Uterus (tissue), 4 donors: ENCODE measurements around the gene CYP2C19. TPM values are rescaled to one million over a fixed set of nuclear protein-coding genes. Genes with fewer than 3 reads are reported as not detected.

Experiments used
- DNase-seq, 2 donors: peaks; one replicate each; pipeline ENCODE4 v3.0.0-alpha.2; 2019 to 2020
- H3K27ac ChIP-seq, 2 donors: fragments of 200-600 bp; sonication (generic); 1 replicate in 1 of 2; 2 replicates in 1 of 2; pipeline ENCODE4 v1.5.1; 2016 to 2018
- H3K27me3 ChIP-seq, 2 donors: fragments of 200-600 bp; sonication (generic); one replicate each; pipeline ENCODE4 v1.5.1; 2018 to 2019; ENCODE audit warnings: control low read depth in 1 of 2
- H3K36me3 ChIP-seq, 2 donors: fragments of 200-600 bp; sonication (generic); one replicate each; pipeline ENCODE4 v1.5.1; 2019; ENCODE audit warnings: control low read depth in 1 of 2
- H3K4me1 ChIP-seq, 2 donors: fragments of 200-600 bp; sonication (generic); one replicate each; pipeline ENCODE4 v1.5.1; 2018 to 2019; ENCODE audit warnings: control low read depth in 1 of 2
- H3K4me3 ChIP-seq, 2 donors: fragments of 200-600 bp; sonication (generic); 1 replicate in 1 of 2; 2 replicates in 1 of 2; pipeline ENCODE4 v1.5.1; 2018 to 2019; ENCODE audit warnings: mild to moderate bottlenecking in 1 of 2
- H3K9me3 ChIP-seq, 2 donors: fragments of 200-600 bp; sonication (generic); one replicate each; pipeline ENCODE4 v1.5.1; 2019; ENCODE audit warnings: control low read depth in 1 of 2
- CTCF ChIP-seq, 4 experiments: fragments of 200-600 bp in 2 of 4; fragments of 450-650 bp in 2 of 4; sonication (generic) in 2 of 4; IDR thresholded peaks; one replicate each; pipeline ENCODE4 v1.5.1; 2016 to 2019; ENCODE audit warnings: antibody characterized with exemption in 4 of 4, mild to moderate bottlenecking in 2 of 4, moderate library complexity in 1 of 4
- POLR2A ChIP-seq, 2 donors: fragments of 450-650 bp; IDR thresholded peaks; one replicate each; pipeline ENCODE4 v1.6.1; 2016; ENCODE audit warnings: antibody characterized with exemption in 2 of 2, mild to moderate bottlenecking in 1 of 2, moderate library complexity in 1 of 2
- intact Hi-C: fragments of 100-400 bp; cut with DNase I; formaldehyde crosslinking; loops from one replicate; pipeline ENCODE4 v1.15.1; 2023; ENCODE audit warnings: low total_unique reads
- total RNA-seq, 4 donors: library from RNA; depleted of rRNA in 3 of 4; stranded (reverse); fragments of >200 nt in 3 of 4; gene quantifications; one replicate each; pipeline versions ENCODE4 v1.1.0 to v1.2.4, GENCODE V29; 2014 to 2023
- donor health status: DM: yes; HTN: yes; CAD: no.

CYP2C19 gene
- total RNA-seq, 4 donors from 2014 or later = 0.14 TPM; not detected in 3

GRCh38 chr10:94850766-94851165 lies 88.3 kb downstream of the CYP2C19 start:
- Histone ChIP-seq H3K4me1 (no peaks in the 10 kb centered on the region), H3K36me3 (no peaks in the 10 kb centered on the region), H3K27me3 (no peaks in the 10 kb centered on the region), H3K4me3 (no peak overlapping the region), H3K9me3 (no peaks in the 10 kb centered on the region), H3K27ac (no peak overlapping the region)
- no peak for DNase-seq
- intact Hi-C loops = no loop called here
- TF ChIP-seq CTCF (IDR thresholded peaks at IDR 0.05) (no peak), POLR2A (IDR thresholded peaks at IDR 0.05) (no peak)

- intact Hi-C loops = no loop called here
- Histone ChIP-seq H3K9me3 (no peaks in the 10 kb centered on the region), H3K36me3 (no peaks in the 10 kb centered on the region), H3K4me1 (no peaks in the 10 kb centered on the region), H3K4me3 (no peak overlapping the region), H3K27me3 (no peaks in the 10 kb centered on the region), H3K27ac (no peak overlapping the region)
- no peak for DNase-seq
- TF ChIP-seq CTCF (IDR thresholded peaks at IDR 0.05) (no peak), POLR2A (IDR thresholded peaks at IDR 0.05) (no peak)
Measured at GRCh38 chr10:94851263-94851662, 88.8 kb downstream of the CYP2C19 start.

- Histone ChIP-seq H3K9me3 (no peaks in the 10 kb centered on the region), H3K4me3 (no peak overlapping the region), H3K4me1 (no peaks in the 10 kb centered on the region), H3K27me3 (no peaks in the 10 kb centered on the region), H3K27ac (no peak overlapping the region), H3K36me3 (no peaks in the 10 kb centered on the region)
- intact Hi-C loops = no loop called here
- TF ChIP-seq CTCF (IDR thresholded peaks at IDR 0.05) (no peak), POLR2A (IDR thresholded peaks at IDR 0.05) (no peak)
- no peak for DNase-seq
Measured at GRCh38 chr10:94852438-94852837, 90.0 kb downstream of the CYP2C19 start.

GRCh38 chr10:94853065-94853464 lies 90.6 kb downstream of the CYP2C19 start:
- no peak for DNase-seq
- H3K9me3 ChIP-seq = no peaks in the 10 kb centered on the region
- no peaks in the 10 kb centered on the region for H3K36me3 ChIP-seq
- no peaks in the 10 kb centered on the region for H3K4me1 ChIP-seq
- no peaks in the 10 kb centered on the region for H3K27me3 ChIP-seq
- no peak overlapping the region for H3K4me3 ChIP-seq
- H3K27ac ChIP-seq = no peak overlapping the region
- intact Hi-C loops = no loop called here
- TF ChIP-seq CTCF (IDR thresholded peaks at IDR 0.05) (no peak), POLR2A (IDR thresholded peaks at IDR 0.05) (no peak)

GRCh38 chr10:94858005-94858404 lies 95.5 kb downstream of the CYP2C19 start:
- H3K27ac ChIP-seq = no peak overlapping the region
- DNase-seq = no peak
- H3K4me3 ChIP-seq = no peak overlapping the region
- H3K4me1 ChIP-seq = no peaks in the 10 kb centered on the region
- TF ChIP-seq POLR2A (IDR thresholded peaks at IDR 0.05) (no peak), CTCF (IDR thresholded peaks at IDR 0.05) (no peak)
- H3K27me3 ChIP-seq = no peaks in the 10 kb centered on the region
- H3K9me3 ChIP-seq = no peaks in the 10 kb centered on the region
- intact Hi-C loops = no loop called here
- H3K36me3 ChIP-seq = no peaks in the 10 kb centered on the region
